HUDEP-2 (cell line): ENCODE measurements around the gene SPEN.
"Not testable (repeated sequence)": the region's sequence is repeated elsewhere in the genome, so short reads cannot be mapped to it uniquely, and the experiment has no call there.

Experiments
- DNase-seq, 76 experiments: peaks; one replicate each; lab custom pipeline; 2025; ENCODE audit not compliant: unreplicated experiment in 76 of 76; lab: John Stamatoyannopoulos, UW

Gene SPEN

DNA sequence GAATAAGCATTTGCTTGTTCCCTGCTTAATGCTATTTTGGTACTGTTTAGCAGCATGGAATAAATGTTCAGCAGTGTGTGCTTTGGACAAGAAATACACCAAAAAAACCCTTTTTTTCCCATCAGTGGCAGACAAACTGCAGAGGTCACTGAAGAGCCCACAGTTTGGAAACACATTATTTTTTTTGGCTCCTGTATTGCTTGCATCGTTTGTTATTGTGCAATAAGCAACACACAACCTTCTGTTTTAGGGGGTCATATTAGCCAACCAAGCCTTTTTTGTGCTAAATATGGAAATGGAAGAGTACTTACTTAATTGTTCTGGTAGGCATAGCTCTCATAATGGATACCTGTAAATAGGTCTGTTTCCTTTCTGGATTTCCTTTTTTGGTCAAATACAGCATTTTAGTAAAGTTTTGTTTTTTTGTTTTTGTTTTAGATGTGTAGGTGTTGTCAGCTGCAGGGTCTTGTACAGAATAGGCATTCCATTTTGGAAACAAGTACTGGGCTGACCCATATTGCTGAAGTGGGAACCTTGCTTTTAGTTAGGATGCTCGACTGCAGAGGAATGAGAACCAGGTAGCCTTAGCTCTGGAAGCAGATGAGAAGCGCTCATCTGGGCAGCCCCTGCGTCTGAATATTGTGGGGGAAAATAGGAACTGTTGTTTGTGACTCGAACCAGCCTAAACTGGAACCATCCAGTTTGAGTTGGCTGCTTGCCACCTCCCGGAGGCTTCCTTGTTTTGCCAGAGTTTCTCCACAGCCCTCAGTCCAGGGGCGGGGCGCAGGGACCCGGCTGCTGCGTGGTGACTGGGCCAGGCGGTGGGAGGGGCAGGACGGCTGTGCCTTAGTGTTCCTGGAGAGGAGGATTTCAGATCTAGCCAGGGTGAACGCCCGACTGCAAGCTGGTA, 38.4 kb downstream of the SPEN start:
- DNase-seq = peak in 70 of 76 experiments; percentile 4 to 78 (median 56)

DNA sequence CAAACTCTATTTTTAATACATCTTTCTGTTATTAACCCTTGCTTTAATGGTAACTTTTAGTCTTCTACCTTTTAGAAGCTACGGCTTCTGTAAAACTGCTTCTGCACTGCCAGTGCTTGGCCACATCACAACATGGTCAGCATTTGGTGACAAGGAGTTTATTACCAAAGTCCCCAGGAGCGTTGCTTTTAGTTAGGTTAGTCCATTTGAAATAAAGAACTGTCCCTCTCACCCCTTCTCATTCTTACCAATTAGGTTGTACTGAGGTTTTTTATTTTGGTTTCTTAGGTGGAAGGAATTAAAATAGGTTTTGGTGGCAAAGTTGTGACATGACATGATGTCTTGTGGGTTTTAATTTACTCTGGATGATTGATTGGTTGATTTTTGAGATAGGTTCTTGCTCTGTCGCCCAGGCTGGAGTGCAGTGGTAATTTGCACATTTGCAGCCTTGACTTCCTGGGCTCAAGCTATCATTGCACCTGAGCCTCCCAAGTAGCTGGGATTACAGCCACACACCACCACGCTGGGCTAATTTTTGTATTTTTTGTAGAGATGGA, 39.2 kb downstream of the SPEN start:
- DNase-seq = no peak

DNA sequence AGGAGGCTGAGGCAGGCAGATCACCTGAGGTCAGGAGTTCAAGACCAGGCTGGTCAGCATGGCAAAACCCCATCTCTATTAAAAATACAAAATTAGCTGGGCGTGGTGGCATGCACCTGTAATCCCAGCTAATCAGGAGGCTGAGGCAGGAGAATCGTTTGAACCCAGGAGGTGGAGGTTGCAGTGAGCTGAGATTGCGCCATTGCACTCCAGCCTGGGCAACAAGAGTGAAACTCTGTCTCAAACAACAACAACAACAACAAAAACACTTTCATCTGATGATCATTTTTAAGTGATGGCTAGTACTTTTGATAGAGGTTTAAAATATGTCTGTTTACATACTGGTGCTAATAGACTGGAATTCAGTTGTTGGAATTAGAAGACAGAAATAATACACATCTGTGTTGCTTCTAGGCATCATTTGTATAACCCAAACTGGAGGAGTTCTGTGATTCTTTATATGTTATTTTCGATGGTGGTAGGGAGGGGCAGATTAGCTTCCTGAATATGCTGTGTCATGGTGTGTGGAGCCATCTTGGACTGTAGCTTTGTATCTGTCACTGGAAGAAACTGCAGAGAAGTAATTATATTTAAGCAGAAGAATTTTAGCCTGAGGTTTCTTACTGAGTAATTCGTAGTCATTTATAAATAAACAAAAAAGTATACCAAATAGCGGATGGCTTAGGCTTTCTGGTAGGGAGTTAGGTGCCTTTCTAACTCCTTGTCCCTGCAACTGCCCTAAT, 45.5 kb downstream of the SPEN start:
- peak in 10 of 76 experiments; percentile 9 to 31 (median 12) for DNase-seq

DNA sequence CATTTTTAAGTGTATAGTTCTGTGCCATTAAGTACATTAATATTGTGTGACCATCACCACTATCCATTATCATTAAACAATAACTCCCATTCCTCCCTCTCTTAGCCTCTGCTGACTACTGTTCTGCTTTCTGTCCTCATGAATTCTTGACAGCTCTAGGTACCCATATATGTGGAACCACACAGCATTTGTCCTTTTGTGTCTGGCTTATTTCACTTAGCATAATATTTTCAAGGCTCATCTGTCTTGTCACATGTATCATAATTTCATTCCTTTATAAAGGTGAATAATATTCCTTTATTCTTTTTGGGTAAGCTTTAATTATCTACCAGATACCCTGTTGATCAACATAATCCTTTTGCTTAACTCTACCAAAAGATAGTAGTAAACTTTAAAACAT, 47.7 kb downstream of the SPEN start:
- DNase-seq = no peak

DNA sequence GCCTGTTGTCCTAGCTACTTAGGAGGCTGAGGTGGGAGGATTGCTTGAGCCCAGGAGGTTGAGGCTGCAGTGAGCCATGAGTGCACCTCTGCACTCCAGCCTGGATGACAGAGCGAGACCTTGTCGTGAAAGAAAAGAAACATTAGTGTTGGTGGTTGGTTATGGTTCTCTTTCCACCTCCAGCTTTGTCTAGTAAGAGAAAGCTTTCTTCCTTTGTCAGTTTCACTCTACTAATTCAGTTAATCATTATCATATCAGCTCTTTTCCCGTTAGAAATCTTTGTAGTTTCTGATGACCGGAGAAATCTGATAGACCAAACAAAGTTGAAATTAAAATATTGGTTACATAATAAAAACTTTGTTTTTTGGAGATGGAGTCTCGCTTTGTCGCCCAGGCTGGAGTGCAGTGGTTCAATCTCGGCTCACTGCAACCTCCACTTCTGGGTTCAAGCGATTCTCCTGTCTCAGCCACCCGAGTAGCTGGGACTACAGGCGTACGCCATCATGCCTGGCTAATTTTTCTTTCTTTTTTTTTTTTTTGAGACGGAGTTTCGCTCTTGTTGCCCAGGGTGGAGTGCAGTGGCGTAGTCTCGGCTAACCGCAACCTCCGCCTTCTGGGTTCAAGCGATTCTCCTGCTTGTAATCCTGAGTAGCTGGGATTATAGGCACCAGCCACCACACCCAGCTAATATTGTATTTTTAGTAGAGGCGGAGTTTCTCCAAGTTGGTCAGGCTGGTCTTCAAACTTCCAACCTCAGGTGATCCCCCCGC, 49.5 kb downstream of the SPEN start:
- DNase-seq = not testable (repeated sequence)

DNA sequence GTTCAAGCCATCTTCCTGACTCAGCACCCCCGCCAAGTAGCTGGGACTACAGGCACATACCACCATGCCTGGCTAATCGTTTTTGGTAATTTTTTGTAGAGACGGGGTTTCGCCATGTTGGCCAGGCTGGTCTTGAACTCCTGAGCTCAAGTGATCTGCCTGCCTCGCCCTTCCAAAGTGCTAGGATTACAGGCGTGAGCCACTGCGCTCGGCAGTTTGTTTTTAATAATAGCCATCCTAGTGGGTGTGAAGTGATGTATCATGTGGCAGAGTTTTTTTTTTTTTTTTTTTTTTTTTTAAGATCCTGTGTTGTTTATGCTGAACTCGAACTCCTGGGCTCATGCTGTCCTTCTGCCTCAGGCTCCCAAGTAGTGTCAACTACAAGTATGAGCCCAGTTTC, 51.8 kb downstream of the SPEN start:
- DNase-seq = no peak

DNA sequence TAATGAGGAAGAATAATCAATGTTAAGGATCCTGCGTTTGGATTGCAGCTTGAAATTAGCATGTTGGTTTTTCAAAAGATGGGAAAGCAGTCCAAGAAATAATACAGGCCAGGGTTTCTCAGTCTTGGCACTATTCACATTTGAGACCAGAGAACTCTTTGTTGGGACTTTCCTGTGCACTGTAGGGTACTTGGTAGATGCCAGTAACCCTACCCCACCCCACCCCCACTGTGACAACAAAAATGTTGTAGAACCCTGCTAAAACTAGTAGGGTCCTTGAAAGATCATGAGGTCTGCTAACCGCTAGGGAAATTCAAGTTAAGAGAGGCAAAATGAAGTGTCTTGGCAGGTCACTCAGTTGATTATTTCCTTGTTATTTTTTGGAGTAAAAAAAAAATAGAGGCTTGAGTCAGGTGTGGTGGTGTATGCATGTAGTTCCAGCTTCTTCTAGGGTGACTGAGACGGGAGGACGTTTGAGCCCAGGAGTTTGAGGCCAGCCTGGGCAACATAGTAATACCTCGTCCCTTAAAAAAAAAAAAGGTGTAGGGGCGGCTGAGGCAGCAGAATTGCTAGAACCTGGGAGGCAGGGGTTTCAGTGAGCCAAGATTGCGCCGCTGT, 53.3 kb downstream of the SPEN start:
- DNase-seq = no peak

DNA sequence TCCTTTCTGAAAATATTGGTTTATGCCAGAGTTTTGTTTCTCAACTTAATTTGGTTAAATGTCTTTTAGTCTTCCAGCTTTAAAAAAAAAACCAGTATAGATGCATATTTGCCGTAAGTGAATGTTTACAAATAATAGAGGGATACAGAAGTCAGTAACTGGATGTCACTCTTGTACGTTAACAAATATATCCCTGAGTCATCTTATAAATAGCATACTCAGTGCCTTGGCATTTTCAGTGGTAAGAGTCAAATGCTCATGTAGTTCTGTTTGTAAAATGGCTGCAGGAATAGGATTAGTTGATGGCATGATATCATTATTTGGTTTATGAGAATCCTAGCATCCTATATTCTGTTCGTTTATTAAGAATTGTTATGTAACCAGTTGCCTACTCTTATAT, 55.4 kb downstream of the SPEN start:
- DNase-seq = no peak

DNA sequence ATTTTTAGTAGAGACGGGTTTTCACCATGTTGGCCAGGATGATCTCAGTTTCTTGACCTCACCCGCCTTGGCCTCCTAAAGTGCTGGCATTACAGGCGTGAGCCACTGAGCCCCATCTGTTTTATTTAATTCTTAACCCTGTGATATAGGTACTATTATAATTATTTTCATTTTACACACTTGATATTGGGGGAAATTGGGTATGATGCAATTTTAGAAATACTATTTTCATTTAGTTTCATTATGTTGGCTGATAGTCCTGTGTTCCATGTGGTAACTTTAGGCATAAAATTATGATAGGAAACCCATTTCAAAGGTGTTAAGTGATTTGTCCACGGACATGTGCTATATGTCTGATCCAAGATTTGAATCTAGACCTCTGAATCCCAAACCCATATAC, 61.1 kb downstream of the SPEN start:
- DNase-seq = no peak

DNA sequence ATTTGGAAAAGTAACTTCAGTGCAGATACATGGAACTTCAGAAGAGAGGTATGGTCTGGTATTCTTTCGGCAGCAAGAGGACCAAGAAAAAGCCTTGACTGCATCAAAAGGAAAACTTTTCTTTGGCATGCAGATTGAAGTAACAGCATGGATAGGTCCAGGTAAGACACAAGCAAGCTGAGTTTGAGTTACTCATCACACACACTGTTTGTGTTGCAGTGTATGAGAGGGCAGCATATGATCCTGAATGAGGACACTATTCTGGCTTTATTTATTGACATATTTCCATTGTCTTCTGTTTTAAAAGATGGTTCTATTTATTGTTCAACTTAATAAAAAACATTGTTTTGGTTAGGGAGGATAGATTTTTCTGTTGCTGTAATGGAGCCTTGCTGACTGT, 63.6 kb downstream of the SPEN start:
- DNase-seq = no peak

DNA sequence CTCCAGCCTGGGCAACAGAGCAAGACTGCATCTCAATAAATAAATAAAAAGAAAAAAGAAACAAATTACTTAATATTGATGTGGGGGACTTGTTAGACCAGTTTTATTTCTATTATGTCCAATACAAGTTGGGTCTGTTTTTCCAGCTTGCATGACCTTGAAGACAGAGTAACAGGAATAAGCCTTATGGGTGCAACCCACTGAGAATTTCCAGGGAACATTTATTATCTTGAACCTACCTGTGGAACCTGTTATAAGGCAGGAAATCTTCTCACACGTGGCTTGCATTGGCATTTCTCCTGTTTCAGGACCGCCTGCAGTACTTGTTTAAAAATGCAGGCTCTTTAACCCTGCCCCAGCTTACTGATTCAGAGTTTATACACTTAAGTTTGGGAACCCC, 64.4 kb downstream of the SPEN start:
- DNase-seq = no peak

DNA sequence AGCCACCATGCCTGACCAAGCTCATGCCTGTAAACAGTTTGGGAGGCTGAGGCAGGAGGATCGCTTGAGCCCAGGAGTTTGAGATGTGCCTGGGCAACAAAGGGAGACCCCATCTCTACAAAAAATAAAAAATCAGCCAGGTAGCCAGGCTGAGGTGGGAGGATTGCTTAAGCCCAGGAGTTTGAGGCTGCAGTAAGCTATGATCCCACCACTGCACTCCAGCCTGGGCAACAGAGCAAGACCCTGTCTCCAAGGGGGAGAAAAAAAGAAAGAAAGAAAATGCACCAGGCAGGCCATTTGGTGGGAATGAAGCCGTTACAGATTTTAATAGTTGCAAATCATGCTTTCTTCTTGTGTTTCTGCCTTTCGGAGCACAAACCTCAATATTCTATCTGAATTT, 66.1 kb downstream of the SPEN start:
- DNase-seq = not testable (repeated sequence)

DNA sequence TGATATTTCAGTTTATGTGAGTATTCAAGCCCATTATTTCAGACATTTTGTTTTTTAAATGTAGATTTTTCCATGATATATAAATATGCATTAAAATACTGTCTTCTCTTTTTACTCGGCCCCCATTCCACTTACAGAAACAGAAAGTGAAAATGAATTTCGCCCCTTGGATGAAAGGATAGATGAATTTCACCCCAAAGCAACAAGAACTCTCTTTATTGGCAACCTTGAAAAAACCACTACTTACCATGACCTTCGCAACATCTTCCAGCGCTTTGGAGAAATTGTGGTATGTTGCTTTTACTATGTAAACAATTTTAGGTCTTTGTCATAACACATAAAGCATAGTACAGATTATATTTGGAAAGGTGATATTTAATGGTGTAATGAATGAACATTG, 68.5 kb downstream of the SPEN start:
- DNase-seq = no peak

DNA sequence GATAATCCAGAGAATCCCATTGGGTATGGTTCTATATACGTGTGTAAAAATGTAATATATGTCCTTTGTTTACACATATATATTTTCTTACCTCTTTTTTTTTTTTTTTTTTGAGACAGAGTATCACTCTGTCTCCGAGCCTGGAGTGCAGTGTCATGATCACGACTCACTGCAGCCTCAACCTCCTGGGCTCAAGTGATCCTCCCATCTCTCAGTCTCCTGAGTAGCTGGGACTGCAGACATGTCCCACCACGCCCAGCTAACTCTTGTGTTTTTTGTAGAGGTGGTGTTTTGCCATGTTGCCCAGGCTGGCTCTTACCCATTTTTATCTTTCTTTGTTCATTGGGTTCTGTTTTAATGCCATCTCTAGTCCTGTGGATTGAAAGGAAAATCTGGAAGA, 68.9 kb downstream of the SPEN start:
- DNase-seq = peak in 1 of 76 experiments; percentile 11

DNA sequence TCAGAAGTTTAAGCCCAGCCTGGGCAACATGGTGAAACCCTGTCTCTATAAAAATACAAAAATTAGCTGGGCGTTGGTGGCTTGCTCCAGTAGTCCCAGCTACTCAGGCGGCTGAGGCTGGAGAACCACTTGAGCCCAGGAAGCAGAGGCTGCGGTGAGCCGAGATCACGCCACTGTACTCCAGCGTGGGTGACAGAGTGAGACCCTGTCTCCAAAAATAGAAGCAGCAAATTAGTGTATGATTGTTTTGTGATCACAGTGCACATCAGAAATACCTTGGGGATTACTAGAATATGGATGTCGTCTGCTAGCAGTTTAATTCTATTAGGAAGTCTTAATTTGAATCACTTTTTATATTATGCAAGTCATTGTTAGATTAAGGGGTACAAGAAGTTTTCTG, 69.4 kb downstream of the SPEN start:
- DNase-seq = no peak

DNA sequence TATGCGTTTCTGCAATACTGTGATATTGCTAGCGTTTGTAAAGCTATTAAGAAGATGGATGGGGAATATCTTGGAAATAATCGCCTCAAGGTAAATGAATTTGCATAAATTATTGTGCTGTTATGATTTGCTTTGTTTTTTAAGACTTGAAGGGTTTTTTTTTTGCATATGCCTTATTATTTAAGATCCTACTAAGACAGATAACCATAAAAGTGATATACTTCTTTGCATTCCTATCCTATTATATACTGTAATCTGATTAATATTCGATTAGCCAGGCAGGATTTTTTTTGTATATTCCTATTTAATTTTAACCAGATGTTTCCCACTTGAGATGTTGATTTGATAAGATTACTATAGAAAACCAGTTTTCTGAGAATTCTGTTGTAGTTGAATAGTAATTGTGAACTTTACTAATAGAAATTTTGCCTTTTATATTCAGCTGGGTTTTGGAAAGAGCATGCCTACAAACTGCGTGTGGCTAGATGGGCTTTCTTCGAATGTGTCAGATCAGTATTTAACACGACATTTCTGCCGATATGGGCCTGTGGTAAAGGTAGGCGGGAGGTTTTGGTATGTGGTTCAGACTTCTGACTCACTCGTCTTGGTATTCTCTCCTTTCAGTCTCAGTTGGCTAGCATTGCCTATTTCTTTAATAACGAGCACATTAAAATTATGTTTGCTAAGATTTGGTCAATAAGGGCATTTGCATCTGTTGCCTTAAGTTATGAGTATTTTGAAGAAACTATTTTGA, 71.6 kb downstream of the SPEN start:
- DNase-seq = peak in 2 of 76 experiments; percentile 3 to 12

DNA sequence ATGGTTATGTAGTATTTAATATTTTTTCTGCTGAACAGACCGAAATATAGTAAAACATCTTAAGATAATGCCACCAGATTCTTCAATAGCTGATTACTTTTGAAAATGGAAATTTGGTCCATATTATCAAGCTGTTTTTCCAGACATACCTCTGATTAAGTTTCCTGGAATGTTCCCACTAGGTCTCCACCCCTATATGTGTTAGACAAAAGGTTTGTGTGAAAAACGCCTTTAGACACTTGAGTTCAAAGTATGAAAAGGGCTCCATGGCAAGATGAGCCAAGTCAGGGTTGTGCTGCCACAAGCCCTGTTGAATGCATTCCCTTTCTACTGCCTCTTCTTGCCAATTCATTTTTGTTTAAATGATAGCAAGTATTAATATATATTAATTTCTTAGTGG, 75.7 kb downstream of the SPEN start:
- DNase-seq = no peak

DNA sequence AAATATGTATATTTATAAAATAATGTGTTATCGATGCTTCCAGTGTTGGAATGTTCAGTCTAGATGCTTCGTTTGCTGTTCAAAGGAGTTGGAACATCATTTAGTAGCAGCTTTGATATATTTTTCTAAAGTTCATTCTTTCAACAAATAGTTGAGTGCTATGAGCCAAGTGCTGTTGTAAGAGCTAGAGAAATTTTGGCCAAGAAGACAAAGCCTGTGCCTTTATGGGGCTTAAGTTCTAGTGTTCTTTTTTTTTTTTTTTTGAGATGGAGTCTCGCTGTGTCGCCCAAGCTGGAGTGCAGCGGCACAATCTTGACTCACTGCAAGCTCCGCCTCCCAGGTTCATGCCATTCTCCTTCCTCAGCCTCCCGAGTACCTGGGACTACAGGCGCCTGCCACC, 78.9 kb downstream of the SPEN start:
- DNase-seq = not testable (repeated sequence)
